Small intestine (tissue), 7 donors: ENCODE data around the gene HS3ST5. TPM values are rescaled to one million over a fixed set of nuclear protein-coding genes. Genes with fewer than 3 reads are reported as not detected.
"Not testable (repeated sequence)": the region's sequence is repeated elsewhere in the genome, so short reads cannot be mapped to it uniquely, and the experiment has no call there.

ENCODE experiments used
- DNase-seq, 2 donors: peaks; one replicate each; pipeline versions ENCODE4 v3.0.0 to v3.0.0-alpha.2; 2013
- FAIRE-seq: peaks from 2 replicates; lab custom pipeline; 2012; peaks lifted over from hg19 to GRCh38; lab: Jason Lieb, UNC
- H3K27ac ChIP-seq, 3 donors: one replicate each; pipeline ENCODE4 v1.5.1; 2013; ENCODE audit warnings: low read length in 2 of 3, mild to moderate bottlenecking in 2 of 3, control low read depth in 1 of 3, inconsistent platforms in 1 of 3, low read depth in 1 of 3, moderate library complexity in 1 of 3
- H3K27me3 ChIP-seq, 3 donors: one replicate each; pipeline ENCODE4 v1.6.1; 2013; ENCODE audit warnings: low read length in 3 of 3, inconsistent platforms in 1 of 3; ENCODE audit not compliant: control insufficient read depth in 3 of 3, insufficient read depth in 3 of 3
- H3K36me3 ChIP-seq, 3 donors: one replicate each; pipeline ENCODE4 v1.6.1; 2013; ENCODE audit warnings: low read length in 3 of 3, inconsistent platforms in 1 of 3, low read depth in 1 of 3, mild to moderate bottlenecking in 1 of 3, moderate library complexity in 1 of 3; ENCODE audit not compliant: control insufficient read depth in 3 of 3, insufficient read depth in 2 of 3
- H3K4me1 ChIP-seq, 3 donors: one replicate each; pipeline ENCODE4 v1.6.1; 2013; ENCODE audit warnings: low read length in 2 of 3, inconsistent platforms in 1 of 3, low read depth in 1 of 3, mild to moderate bottlenecking in 1 of 3, moderate library complexity in 1 of 3; ENCODE audit not compliant: control insufficient read depth in 3 of 3, insufficient read depth in 2 of 3
- H3K4me3 ChIP-seq, 3 donors: one replicate each; pipeline ENCODE4 v1.5.1; 2013; ENCODE audit warnings: low read length in 3 of 3, control low read depth in 1 of 3, inconsistent platforms in 1 of 3, low read depth in 1 of 3, mild to moderate bottlenecking in 1 of 3, moderate library complexity in 1 of 3
- H3K9me3 ChIP-seq, 2 donors: one replicate each; pipeline ENCODE4 v1.6.1; 2013; ENCODE audit warnings: low read depth in 1 of 2, low read length in 1 of 2; ENCODE audit not compliant: control insufficient read depth in 2 of 2, insufficient read depth in 1 of 2
- WGBS, 3 donors: extraction: QIAGEN DNeasy Blood & Tissue Kit; methylation state at CpG; one replicate each; pipeline ENCODE4 v1.1.7; 2013; 5-methylcytosine and 5-hydroxymethylcytosine counted together
- polyA plus RNA-seq, 4 donors: library from polyadenylated mRNA; stranded (reverse) in 3 of 4; unstranded in 1 of 4; fragments of 200-250 nt in 3 of 4; fragments of 120-200 nt in 1 of 4; gene quantifications; one replicate each; pipeline versions ENCODE4 v1.2.1 to v1.2.3, GENCODE V29; 2013
- donor health status: healthy with polysubstance abuse.
- donor health status: control.
- donor health status: control.
- donor health status: Bipolar disorder and iron deficiency.
- donor health status: healthy.

The HS3ST5 gene
- polyA plus RNA-seq, 4 donors: 0.46 to 0.92 TPM; not detected in 2

DNA sequence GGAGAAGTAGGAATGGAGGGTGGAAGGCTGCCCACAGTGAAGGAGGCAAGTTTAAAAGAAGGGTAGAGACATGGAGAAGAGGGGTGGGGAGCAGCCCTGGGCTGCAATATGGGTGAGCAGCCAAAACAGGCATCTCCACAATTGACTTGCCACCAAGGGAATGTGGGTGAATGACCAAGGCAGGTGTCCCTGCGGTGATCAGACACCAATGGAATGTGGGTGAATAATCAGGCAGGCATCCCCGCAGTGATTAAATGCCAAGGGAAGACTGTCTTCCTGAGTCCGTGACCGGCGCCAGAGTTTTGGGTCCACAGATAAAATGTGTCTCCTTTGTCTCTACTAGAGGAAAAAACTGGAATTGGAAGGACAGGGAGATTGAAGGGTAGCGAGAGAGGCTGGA is 325.7 kb downstream of the HS3ST5 start:
- not testable (repeated sequence) for H3K27ac ChIP-seq, H3K4me3 ChIP-seq, H3K4me1 ChIP-seq, FAIRE-seq, H3K36me3 ChIP-seq, H3K27me3 ChIP-seq, H3K9me3 ChIP-seq, DNase-seq
- WGBS, 3 donors: 91 to 94% (median 94%) methylated on average over 6 of the region's 6 CpGs

DNA sequence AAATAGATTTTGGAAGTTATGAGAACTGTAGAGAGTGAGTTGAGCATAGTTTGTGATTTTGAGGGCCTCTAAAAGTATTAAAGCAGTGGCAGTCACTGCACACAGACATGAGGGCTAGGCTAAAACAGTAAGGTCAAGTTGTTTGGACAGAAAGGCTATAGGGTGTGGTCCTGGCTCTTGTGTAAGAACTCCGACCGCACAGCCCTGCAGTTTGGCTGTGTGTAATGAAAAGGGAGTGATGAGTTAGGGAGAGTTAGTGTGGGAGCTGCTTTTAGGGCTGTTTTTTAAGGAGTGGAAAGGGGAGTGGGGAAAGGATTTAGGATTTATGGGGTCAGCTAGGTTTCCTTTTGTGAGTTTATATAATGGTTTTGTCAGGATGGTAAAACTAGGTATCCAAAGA is 328.7 kb downstream of the HS3ST5 start:
- H3K4me1 ChIP-seq, H3K27ac ChIP-seq: not testable (repeated sequence)

DNA sequence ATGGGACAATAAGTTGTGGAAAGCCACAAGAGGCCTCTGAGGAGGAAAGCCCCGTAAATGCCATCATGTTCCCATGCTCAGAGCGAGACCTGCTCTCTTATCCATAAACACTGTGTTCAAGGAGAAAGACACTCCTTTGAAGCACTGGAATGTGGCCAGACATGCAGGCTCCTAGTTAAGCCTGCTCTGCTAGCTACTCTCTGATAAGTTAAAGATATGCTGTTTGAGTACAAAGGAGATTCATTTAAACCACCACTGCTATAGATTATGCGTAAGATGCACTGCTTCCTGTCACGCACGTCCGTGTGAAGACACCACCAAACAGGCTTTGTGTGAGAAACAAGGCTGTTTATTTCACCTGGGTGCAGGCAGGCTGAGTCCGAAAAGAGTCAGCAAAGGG is 331.3 kb downstream of the HS3ST5 start:
- H3K4me1 ChIP-seq, FAIRE-seq, H3K4me3 ChIP-seq, H3K9me3 ChIP-seq, H3K36me3 ChIP-seq, H3K27me3 ChIP-seq: not testable (repeated sequence)
- DNase-seq: peak; percentile 37 to 42
- WGBS, 3 donors: 15 to 52% (median 34%) methylated on average over 7 of the region's 7 CpGs
- peak overlapping the region in 1 of 3 donors; percentile 1 for H3K27ac ChIP-seq

More for the DNA sequence above, 328.7 kb downstream of the HS3ST5 start:
- not testable (repeated sequence) for H3K27me3 ChIP-seq, H3K4me3 ChIP-seq, FAIRE-seq, DNase-seq, H3K36me3 ChIP-seq, H3K9me3 ChIP-seq
- WGBS, 3 donors: 55 to 68% (median 68%) methylated on average over 2 of the region's 2 CpGs

DNA sequence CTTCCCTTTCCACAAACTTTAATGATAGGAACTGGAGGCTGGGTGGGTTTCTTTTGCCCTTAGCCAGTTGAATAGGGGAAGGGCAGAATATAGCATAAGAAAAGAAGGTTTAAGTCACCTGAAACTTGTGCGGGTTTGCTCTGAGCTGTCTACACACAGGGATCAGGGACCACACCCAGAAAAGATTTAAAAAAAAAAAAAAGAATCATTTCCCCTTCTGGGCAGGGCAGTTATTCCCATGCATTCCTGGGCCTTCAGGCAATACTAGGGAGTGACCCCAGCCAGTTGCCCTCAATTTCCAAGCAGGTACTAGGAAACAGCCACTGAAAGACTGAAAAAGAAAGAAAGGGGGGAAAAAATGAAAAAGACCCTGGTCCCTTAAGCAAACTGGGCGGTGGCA is 332.3 kb downstream of the HS3ST5 start:
- WGBS, 3 donors: 69 to 81% (median 75%) methylated on average over 2 of the region's 2 CpGs
- Histone ChIP-seq H3K27ac (no peak overlapping the region), H3K4me3 (no peak overlapping the region), H3K27me3 (peaks cover 0 to 2% (median 0%) of the 10 kb centered on the region in 3 donors), H3K9me3 (no peaks in the 10 kb centered on the region), H3K4me1 (peaks cover 0 to 8% (median 2%) of the 10 kb centered on the region in 3 donors), H3K36me3 (no peaks in the 10 kb centered on the region)
- FAIRE-seq (no peak), DNase-seq (no peak)

DNA sequence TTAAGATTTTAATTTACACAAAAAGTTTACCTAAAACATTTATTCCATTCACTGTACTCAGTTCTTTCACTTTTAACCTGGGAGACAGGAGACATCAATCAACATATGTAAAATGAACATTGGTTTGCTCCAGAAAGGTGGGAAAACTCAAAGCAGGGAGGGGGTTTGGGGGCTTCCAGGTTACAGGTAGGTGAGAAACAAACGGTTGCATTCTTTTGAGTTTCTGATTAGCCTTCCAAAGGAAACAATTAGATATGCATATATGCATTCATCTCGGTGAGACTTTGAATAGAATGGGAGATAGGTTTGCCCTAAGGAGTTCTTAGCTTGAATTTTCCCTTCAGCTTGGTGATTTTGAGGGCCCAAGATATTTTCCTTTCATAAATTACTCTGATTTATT is 333.6 kb downstream of the HS3ST5 start:
- Histone ChIP-seq H3K4me3 (no peak overlapping the region), H3K36me3 (no peaks in the 10 kb centered on the region), H3K4me1 (peaks cover 0 to 7% (median 2%) of the 10 kb centered on the region in 3 donors), H3K9me3 (peaks cover 0 to 2% of the 10 kb centered on the region in 2 donors), H3K27me3 (no peaks in the 10 kb centered on the region), H3K27ac (no peak overlapping the region)
- DNase-seq (no peak), FAIRE-seq (no peak)
- whole genome bisulfite sequencing, 3 donors: 71 to 80% (median 80%) methylated on average over 2 of the region's 2 CpGs

DNA sequence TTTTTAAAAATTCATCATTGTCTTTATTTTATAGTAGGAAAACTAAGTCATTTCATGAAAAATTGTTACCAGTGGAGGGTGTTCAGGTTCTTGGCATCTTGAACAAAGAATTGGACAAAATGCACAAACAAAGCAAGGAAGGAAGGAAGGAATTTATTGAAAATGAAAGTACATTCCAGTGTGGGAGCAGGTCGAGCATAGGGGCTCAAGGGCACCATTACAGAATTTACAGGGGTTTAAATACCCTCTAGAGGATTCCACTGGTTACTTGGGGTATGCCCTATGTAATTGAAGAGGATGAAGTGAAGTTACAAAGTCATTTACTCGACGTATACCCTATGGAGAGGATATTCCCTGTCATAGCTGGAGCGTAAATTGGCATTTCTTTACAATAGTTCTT is 334.5 kb downstream of the HS3ST5 start:
- peaks cover 0 to 2% of the 10 kb centered on the region in 2 donors for H3K9me3 ChIP-seq
- H3K27me3 ChIP-seq: no peaks in the 10 kb centered on the region
- FAIRE-seq: no peak
- H3K4me3 ChIP-seq: no peak overlapping the region
- H3K27ac ChIP-seq: no peak overlapping the region
- peaks cover 0 to 5% (median 2%) of the 10 kb centered on the region in 3 donors for H3K4me1 ChIP-seq
- DNase-seq: no peak
- no peaks in the 10 kb centered on the region for H3K36me3 ChIP-seq
- 74 to 77% (median 76%) methylated on average over 4 of the region's 4 CpGs for WGBS, 3 donors

DNA sequence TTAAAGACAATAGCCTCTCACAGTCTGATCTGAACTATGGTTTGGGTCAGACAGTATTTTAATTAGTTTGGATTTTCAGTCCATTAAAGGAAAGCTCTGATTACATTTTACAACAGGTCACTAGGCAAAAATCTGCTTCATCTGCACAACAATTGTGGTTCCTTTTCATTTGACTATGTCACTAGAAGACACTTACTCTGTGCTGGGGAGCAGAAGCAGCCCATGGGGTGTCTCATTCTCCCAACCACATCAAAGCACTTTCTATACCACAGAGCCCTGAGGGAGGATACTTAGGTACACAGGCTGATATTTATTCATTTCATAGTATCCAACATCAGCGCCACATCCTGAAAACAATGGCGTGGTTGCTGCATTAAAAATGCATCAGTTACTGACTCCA is 335.3 kb downstream of the HS3ST5 start:
- WGBS, 3 donors: 65 to 87% (median 85%) methylated on average over 2 of the region's 2 CpGs
- Histone ChIP-seq H3K27ac (no peak overlapping the region), H3K9me3 (peaks cover 0 to 2% of the 10 kb centered on the region in 2 donors), H3K27me3 (no peaks in the 10 kb centered on the region), H3K36me3 (no peaks in the 10 kb centered on the region), H3K4me3 (no peak overlapping the region), H3K4me1 (peaks cover 0 to 5% (median 2%) of the 10 kb centered on the region in 3 donors)
- DNase-seq (no peak), FAIRE-seq (no peak)
